Measurements from ENCODE around the gene DENND1B.
"Not testable (repeated sequence)": the region's sequence is repeated elsewhere in the genome, so short reads cannot be mapped to it uniquely, and the experiment has no call there.

DENND1B gene

GRCh38 chr1:197768014-197768805, 7.1 kb downstream of the DENND1B start:
- TF ChIP-seq, protein P1, sequence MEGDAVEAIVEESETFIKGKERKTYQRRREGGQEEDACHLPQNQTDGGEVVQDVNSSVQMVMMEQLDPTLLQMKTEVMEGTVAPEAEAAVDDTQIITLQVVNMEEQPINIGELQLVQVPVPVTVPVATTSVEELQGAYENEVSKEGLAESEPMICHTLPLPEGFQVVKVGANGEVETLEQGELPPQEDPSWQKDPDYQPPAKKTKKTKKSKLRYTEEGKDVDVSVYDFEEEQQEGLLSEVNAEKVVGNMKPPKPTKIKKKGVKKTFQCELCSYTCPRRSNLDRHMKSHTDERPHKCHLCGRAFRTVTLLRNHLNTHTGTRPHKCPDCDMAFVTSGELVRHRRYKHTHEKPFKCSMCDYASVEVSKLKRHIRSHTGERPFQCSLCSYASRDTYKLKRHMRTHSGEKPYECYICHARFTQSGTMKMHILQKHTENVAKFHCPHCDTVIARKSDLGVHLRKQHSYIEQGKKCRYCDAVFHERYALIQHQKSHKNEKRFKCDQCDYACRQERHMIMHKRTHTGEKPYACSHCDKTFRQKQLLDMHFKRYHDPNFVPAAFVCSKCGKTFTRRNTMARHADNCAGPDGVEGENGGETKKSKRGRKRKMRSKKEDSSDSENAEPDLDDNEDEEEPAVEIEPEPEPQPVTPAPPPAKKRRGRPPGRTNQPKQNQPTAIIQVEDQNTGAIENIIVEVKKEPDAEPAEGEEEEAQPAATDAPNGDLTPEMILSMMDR (IDR thresholded peaks at IDR 0.05; ENCODE audit: poor library complexity, severe bottlenecking): no peak
- no peak for DNase-seq (ENCODE audit: low spot score)
- peaks cover 16% of the 10 kb centered on the region for H3K4me1 ChIP-seq (ENCODE audit: insufficient read depth, poor library complexity, severe bottlenecking)

GRCh38 chr1:197763769-197764168, 11.5 kb downstream of the DENND1B start:
- DNase-seq (ENCODE audit: low spot score) (no peak), ATAC-seq (ENCODE audit: low read depth) (no peak)
- Histone ChIP-seq H3K27ac (ENCODE audit: poor library complexity, severe bottlenecking) (no peak overlapping the region), H3K36me3 (ENCODE audit: low read depth) (peaks cover 8% of the 10 kb centered on the region; the same call in 1 of the 2 replicates), H3K4me1 (ENCODE audit: insufficient read depth, poor library complexity, severe bottlenecking) (peaks cover 20% of the 10 kb centered on the region), H3K4me3 (ENCODE audit: severe bottlenecking) (no peak overlapping the region), H3K27me3 (ENCODE audit: insufficient read depth, poor library complexity, severe bottlenecking) (no peaks in the 10 kb centered on the region), H3K9me3 (ENCODE audit: severe bottlenecking) (peaks cover 4% of the 10 kb centered on the region)
- TF ChIP-seq, protein P1 (IDR thresholded peaks at IDR 0.05; ENCODE audit: poor library complexity, severe bottlenecking): no peak

More at GRCh38 chr1:197768014-197768805, 7.1 kb downstream of the DENND1B start:
- peaks cover 4% of the 10 kb centered on the region for H3K9me3 ChIP-seq (ENCODE audit: severe bottlenecking)
- ATAC-seq (ENCODE audit: low read depth): no peak
- H3K4me3 ChIP-seq (ENCODE audit: severe bottlenecking): no peak overlapping the region
- no peaks in the 10 kb centered on the region for H3K27me3 ChIP-seq (ENCODE audit: insufficient read depth, poor library complexity, severe bottlenecking)
- H3K36me3 ChIP-seq (ENCODE audit: low read depth): peaks cover 17% of the 10 kb centered on the region
- H3K27ac ChIP-seq (ENCODE audit: poor library complexity, severe bottlenecking): no peak overlapping the region

DNA sequence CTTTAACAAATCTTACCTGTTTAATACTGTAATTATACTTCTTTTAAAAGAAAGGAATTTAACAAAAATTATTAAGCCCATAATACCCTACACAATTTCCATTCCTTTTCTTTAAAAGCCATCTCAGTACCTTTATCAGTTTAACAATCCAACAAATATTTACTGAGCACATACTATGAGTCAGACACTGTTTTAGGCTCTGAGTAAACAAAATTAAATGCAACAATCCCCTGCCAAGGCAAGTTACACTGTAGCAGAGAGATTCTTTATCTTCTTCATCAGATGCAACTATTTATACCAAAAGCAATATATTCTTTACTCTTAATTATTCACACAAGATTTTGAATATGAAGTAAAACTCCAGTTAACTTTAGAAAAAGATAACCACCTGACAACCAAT, 12.0 kb downstream of the DENND1B start:
- Histone ChIP-seq H3K4me1 (ENCODE audit: insufficient read depth, poor library complexity, severe bottlenecking) (peaks cover 20% of the 10 kb centered on the region), H3K36me3 (ENCODE audit: low read depth) (peaks cover 8% of the 10 kb centered on the region; the same call in 1 of the 2 replicates), H3K4me3 (ENCODE audit: severe bottlenecking) (no peak overlapping the region), H3K27me3 (ENCODE audit: insufficient read depth, poor library complexity, severe bottlenecking) (no peaks in the 10 kb centered on the region), H3K27ac (ENCODE audit: poor library complexity, severe bottlenecking) (no peak overlapping the region), H3K9me3 (ENCODE audit: severe bottlenecking) (peaks cover 4% of the 10 kb centered on the region)
- no peak for ATAC-seq (ENCODE audit: low read depth)
- DNase-seq (ENCODE audit: low spot score): no peak
- TF ChIP-seq, protein P1 (IDR thresholded peaks at IDR 0.05; ENCODE audit: poor library complexity, severe bottlenecking): no peak

DNA sequence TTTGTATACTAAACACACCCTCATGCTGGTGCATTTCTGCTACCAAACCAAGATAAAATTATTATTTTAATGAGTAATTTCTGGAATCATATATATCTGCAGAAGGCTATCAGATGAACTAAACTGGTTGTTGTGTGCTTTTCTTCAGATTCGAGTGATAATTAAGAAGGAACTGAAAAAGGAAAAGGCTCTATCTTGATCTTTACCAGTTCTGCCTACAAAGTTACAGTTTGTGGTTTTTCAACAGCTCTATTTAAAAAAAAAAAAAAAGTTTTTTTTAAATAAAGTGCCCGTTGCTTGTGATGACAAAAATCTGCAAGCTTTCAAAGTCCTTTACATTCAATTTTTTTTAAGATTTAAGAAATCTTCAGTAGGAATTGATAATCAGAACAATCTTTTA, 13.6 kb downstream of the DENND1B start:
- H3K27ac ChIP-seq (ENCODE audit: poor library complexity, severe bottlenecking): no peak overlapping the region
- ATAC-seq (ENCODE audit: low read depth): no peak
- no peak for DNase-seq (ENCODE audit: low spot score)

DNA sequence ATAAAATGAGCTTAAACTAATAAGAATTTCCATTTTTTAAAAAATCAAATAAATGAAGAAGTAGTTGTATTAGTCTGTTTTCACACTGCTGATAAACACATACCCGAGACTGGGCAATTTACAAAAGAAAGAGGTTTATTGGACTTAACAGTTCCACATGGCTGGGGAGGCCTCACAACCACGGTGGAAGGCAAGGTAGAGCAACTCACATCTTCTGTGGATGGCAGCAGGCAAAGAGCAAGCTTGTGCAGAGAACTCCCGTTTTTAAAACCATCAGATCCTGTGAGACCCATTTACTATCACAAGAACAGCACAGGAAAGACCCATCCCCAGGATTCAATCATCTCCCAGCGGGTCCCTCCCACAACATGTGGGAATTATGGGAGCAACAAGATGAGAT, 19.7 kb downstream of the DENND1B start:
- H3K4me3 ChIP-seq (ENCODE audit: severe bottlenecking); H3K27me3 ChIP-seq (ENCODE audit: insufficient read depth, poor library complexity, severe bottlenecking); ATAC-seq (ENCODE audit: low read depth); H3K27ac ChIP-seq (ENCODE audit: poor library complexity, severe bottlenecking); H3K36me3 ChIP-seq (ENCODE audit: low read depth); H3K4me1 ChIP-seq (ENCODE audit: insufficient read depth, poor library complexity, severe bottlenecking); DNase-seq (ENCODE audit: low spot score); H3K9me3 ChIP-seq (ENCODE audit: severe bottlenecking): not testable (repeated sequence)

More for the DNA sequence above, 13.6 kb downstream of the DENND1B start:
- TF ChIP-seq, protein P1 (IDR thresholded peaks at IDR 0.05; ENCODE audit: poor library complexity, severe bottlenecking): no peak
- H3K4me3 ChIP-seq (ENCODE audit: severe bottlenecking): no peak overlapping the region
- H3K27me3 ChIP-seq (ENCODE audit: insufficient read depth, poor library complexity, severe bottlenecking): no peaks in the 10 kb centered on the region
- peaks cover 4% of the 10 kb centered on the region for H3K9me3 ChIP-seq (ENCODE audit: severe bottlenecking)
- peaks cover 20% of the 10 kb centered on the region for H3K4me1 ChIP-seq (ENCODE audit: insufficient read depth, poor library complexity, severe bottlenecking)
- peaks cover 8% of the 10 kb centered on the region; the same call in 1 of the 2 replicates for H3K36me3 ChIP-seq (ENCODE audit: low read depth)

- H3K4me1 ChIP-seq (ENCODE audit: insufficient read depth, poor library complexity, severe bottlenecking); H3K27ac ChIP-seq (ENCODE audit: poor library complexity, severe bottlenecking); H3K36me3 ChIP-seq (ENCODE audit: low read depth); H3K4me3 ChIP-seq (ENCODE audit: severe bottlenecking); H3K9me3 ChIP-seq (ENCODE audit: severe bottlenecking); H3K27me3 ChIP-seq (ENCODE audit: insufficient read depth, poor library complexity, severe bottlenecking); DNase-seq (ENCODE audit: low spot score); ATAC-seq (ENCODE audit: low read depth): not testable (repeated sequence)
Measured at GRCh38 chr1:197752652-197753164, 22.6 kb downstream of the DENND1B start.
